Measurements from ENCODE around the gene PTPRU.

The PTPRU gene

GRCh38 chr1:29371332-29371731 is 135.0 kb downstream of the PTPRU start:
- no peak for DNase-seq

GRCh38 chr1:29372108-29372507 is 135.8 kb downstream of the PTPRU start:
- DNase-seq = no peak

All from NCI-H446 (cell line).